Fibroblast of gingiva (primary cell): ENCODE results near the gene ADAMTSL3.
"Not testable (repeated sequence)": the region's sequence is repeated elsewhere in the genome, so short reads cannot be mapped to it uniquely, and the experiment has no call there.

Source experiments
- DNase-seq: peaks from one replicate; pipeline ENCODE4 v3.0.0-alpha.2; 2011; ENCODE audit warnings: low read depth

Gene ADAMTSL3

DNA sequence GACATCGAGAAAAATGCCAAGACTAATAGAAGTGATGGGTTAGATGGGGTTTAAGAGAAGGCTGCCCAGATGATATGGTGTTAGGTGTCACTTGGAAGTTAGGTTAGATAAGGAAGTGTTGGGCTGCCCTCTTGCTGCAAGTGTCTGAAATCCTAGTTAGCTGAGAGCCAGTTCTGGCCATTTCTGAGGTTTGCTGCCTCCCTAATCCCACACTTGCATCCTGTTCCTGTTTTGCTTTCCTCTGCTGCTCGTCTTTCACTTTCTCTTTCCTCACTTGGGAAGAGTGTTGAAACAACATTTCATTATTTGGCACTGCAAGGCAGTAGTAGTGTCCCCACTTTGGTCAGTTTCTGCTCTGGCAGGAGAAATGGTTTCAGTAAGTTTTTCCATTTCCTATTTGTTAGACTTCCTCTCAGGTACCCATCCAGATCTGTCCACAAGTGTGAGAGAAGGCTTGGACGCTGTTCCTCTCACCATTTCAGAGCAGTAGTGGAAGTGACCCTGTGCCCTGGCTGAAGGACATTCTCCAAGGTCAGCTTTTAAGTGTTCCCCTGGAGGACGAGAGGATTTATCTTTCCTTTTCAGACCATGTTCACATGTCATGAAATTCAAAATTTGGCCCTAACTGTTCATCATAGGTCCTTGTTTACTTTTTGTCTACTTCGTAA is 93.3 kb downstream of the ADAMTSL3 start:
- DNase-seq: no peak

DNA sequence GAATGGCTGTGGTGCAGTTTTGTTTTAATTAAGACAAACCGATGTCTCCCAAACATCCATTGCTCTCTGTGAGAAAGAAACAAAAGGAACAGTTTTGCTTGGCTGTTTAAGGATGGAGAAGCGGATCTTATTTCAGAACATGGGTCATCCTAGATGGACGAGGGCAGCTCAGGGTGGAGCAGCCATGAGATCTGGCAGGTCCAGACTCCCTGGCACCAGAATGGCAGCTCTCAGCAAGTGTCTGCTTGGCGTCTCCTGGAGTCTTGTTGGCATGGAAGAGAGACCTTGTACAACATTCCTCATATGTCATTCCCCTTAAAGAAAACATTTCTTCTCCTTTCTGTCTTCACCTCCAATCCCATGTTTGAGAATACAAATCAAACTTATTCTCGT is 93.8 kb downstream of the ADAMTSL3 start:
- DNase-seq: no peak

DNA sequence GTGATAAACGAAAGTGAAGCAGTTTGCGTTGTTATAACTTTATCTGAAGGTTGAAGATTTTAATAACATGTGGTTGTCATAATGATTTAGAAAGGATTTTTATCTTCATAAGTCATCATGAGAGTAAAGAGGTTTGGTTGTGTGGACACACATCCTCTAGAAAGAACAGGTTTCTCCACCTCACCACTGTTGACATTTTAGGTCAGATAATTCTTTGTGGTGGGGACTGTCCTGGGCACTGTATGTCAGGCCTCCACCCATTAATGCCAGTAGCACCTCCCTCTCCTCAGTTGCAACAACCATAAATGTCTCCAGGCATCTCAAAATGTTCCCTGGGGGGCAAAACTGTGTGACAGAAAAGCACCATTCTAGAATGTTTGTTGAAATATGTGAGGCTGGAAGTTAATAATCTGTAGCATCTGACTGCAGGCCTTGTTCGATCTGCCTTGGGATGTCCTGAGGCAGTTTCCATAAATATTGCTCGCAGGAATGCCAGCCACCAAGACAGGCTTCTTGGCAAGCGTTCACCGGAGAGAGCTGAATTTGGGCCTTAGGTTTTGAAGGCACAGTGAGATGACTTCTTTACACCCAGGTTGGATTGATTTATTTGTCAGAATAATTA is 100.1 kb downstream of the ADAMTSL3 start:
- no peak for DNase-seq

DNA sequence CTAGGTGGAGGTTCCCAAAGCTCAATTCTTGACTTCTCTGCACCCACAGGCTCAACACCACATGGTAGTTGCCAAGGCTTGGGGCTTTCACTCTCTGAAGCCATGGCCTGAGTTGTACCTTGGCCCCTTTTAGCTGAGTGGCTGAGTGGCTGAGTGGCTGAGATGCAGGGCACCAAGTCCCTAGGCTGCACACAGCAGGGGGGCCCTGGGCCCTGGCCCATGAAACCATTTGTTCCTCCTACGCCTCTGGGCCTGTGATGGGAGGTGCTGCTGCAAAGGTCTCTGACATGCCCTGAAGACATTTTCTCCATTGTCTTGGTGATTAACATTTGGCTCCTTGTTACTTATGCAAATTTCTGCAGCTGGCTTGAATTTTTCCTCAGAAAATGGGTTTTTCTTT is 103.4 kb downstream of the ADAMTSL3 start:
- not testable (repeated sequence) for DNase-seq

DNA sequence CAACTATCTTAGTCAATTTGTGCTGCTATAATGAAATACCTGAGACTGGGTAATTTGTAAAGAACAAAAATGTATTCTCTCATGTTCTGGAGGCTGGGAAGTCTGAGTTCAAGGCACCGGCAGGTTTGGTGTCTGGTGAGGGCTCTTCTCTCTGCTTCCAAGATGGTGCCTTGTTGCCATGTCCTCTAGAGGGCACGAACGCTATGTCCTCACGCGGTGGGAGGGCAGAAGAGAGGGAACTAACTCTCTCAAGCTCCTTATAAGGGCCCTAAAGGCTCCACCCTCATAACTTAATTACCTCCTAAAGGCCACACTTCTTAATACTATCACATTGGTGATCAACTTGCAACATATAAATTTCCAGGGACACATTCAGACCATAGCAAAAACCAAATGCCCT is 108.4 kb downstream of the ADAMTSL3 start:
- no peak for DNase-seq

DNA sequence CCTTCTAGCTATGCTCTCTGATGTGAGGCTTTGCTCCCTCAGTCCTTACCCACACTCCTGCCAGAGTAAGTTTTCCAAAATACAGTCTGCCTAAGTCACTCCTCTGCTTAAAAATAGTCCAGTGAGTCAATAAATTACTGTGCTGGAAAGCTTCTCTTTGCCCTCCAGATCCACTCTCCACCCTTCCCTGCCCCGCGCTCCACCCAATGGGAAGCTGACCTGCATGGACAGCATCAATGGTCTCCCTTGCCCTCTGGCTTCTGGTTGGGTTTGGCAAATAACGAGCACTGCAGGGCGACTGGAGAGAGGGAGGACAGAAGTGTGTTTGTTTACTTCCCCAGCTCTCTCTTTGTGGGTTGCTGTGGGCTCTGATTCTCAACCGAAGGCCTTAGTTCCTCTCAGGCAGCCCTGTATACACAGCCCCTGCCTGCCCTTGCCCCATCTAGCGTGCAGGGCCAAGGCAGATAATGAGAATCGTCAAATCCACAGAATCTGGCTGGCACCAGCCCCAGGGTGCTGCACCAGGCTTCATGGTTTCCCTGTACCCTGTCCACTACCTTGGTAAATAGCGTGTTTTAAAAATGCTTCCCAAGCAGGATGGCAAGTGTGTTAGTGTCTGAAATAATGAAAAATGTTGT is 110.4 kb downstream of the ADAMTSL3 start:
- DNase-seq: no peak

DNA sequence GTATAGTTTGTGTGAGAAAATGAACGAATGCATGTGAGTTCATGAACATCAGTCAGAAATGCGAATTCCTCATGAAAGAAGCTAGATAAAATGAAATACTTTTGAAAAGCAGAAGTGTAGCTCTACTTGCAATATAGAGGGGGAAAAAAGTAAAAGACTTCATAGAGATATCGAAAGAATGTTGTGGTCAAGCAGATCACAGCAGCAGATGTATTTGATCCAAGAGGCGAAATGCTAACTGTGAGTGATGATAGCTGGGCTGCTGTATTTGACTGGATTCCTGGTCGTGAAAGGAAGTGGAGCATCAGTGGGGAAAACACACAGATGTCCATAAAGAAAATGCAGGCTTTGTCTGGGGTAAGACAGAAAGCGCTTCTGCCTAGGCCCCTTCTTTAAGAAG is 112.4 kb downstream of the ADAMTSL3 start:
- DNase-seq: no peak

DNA sequence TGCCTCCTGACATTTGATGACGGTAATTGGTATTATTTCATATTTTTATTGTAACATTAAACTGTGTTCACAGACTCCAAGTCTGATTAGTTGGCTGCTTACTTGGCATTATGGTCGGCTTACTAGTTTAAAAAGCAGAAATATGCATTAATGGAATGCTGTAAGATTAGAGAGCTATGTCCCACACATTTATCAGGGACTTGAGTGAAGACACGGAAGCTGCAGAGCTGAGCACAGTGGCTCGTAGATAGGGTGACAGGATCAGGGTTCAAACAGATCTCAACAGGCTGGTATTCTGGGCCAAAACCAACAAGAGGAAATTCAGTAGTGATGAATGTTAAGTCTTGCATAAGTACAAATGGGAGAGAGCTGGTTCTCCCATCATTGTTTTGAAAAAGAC is 113.8 kb downstream of the ADAMTSL3 start:
- no peak for DNase-seq

DNA sequence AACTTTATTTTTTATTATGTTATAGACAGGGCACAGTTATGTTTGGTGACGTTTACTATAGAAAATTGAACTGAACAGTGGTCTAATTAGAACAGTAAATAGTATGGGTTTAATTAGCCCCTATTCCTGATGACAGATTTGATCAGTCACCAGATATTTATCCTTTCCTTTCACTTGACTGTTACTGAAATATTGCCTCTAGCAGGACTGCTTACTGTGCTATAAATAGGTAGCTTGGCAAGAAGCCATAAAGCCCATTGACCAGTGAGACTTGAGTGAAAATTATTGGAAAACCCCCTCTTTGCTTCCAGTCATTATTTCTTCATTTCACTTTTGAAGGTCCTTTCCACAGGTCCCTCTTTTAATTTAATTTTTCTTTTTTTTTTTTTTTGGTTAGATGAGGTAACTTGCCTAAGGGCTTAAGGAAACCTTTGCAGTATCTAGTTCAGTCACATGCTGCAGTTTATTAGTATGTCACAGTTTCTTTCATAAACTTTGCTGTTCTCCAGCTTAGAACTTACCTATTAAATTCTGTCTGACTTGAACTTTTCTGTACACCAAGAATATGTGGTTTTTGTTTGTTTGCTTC is 115.6 kb downstream of the ADAMTSL3 start:
- DNase-seq: no peak

DNA sequence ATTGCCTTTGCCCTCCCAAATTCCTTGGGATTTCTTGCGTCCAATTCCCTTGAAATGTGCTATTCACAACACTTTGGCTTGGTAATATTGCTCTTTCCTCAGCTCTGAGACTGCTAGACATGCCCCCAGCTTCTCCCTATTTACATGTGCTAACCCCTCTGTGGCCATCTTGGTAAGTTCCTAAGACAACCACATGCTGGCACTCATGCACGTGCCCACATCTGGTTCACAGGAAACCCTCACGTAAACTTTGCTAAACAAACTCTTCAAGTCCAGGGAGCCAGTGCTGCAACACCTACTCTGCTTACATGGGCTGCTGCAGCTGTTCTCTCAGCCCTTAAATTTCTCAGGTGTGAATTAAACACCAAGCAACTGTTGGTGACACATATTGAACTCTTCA is 121.8 kb downstream of the ADAMTSL3 start:
- DNase-seq: no peak

DNA sequence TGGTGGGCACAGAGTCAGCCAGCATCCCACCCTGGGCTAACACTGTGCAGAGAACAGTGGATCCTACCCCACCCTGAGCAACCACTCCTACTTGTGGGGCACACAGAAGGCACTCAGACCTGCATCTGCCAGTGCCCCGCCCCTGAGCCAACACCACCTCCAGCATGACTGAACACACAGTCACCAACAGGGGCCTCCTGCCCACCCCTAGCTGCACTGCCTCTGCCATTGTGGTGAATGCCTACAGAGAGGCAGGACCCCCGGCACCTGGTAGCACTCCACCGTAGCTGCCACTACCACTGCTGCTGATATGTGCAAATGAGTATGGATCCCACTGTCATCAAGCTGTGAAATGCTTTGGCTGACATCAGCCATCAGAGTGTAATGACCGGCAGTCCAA is 123.1 kb downstream of the ADAMTSL3 start:
- no peak for DNase-seq

DNA sequence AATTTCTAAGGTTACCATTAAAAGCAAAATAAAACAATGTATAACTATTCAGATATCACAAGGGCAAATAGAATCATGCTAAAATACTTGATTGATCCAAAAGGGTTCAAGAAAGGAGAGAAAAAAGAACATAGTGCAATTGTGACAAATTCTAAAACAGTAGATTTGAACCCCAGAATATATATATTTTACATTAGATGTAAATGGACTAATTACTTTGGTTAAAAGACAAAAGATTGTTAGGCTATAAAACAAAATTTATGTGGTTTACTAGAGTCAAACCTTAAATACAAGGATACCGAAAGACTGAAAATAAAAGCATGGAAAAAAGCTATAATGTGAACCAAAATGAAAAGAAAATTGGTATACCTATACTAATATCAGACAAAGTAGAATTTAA is 129.3 kb downstream of the ADAMTSL3 start:
- no peak for DNase-seq

DNA sequence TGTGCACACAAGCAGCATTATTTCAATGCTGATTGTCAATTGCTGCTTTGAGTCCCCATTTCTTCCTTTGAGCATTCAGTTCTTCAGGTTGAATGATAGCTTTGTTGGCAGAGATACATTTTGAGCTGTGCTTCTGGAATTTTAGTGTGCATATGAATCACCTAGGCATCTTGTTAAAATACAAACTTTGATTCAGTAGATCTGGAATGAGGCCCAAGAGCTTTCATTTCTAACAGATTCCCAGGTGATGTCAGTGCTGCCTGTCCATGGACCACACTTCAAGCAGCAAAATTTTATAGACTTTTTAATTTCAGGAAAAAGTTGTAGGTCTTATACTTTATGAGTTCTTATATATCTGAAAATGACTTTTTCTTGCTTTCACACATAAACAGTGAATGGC is 131.1 kb downstream of the ADAMTSL3 start:
- DNase-seq: no peak

DNA sequence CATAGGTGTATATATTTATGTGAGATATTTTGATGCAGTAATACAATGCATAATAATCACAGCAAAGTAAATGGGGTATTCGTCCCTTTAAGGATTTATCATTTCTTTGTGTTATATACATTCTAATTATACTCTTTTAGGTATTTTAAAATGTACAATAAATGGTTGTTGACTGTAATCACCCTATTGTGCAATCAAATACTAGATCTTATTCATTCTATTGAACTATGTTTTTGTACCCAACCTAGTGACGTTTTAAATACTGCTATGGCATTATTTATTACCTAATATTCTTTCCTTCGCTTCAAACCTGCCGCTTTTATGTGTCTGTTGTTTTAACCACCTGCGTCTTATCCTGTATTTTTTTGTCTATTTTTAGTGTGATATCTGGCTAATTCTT is 132.4 kb downstream of the ADAMTSL3 start:
- no peak for DNase-seq

DNA sequence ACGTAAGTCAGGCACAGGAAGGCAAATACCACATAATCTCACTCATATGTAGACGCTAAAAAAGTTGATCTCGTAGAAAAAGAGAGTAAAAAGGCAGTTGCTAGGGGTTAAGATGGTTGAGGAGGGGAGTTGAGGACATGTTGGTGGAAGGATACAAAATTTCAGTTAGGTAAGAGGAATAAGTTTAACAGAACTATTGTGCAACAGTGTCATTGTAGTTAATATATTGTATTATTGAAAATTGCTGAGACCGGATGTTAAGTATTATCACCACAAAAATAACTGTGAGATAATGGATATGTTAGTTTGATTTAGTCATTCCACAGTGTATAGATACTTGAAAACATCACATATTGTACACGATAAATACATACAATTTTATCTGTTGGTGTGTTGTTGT is 139.1 kb downstream of the ADAMTSL3 start:
- DNase-seq: no peak

DNA sequence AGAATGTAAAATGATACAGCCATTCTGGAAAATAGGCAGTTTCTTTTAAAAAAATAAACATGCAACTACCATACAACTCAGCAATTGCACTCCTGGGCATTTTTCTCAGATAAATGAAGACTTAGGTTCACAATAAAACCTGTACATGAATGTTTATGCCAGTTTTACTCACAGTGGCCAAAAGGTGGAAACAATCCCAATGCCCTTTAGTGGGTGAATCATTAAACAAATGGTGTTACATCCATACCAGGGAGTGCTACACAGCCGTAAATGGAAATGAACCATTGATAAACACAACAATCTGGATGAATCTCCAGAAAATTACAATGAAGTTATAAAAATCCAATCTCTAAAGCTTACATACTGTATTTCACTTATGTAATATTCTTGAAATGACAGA is 140.3 kb downstream of the ADAMTSL3 start:
- DNase-seq: no peak

DNA sequence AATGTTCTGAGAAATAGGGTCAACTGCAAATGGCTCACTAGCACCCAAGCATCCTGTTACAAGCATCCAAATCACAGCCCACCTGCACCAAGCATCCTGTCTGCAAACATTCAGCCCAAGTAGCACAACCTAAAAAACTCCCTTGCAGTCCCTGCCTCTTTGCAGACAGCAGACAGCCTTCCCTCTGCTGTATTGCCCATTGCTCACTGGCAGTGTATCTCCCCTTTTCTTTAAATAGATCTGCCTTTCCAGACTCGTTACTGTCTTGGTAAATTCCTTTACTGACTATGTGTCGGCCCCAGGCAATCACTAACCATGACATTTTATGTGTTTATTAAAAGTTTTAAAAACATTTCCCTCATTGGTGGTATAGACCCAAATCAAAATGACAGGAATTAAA is 155.4 kb downstream of the ADAMTSL3 start:
- DNase-seq: no peak

DNA sequence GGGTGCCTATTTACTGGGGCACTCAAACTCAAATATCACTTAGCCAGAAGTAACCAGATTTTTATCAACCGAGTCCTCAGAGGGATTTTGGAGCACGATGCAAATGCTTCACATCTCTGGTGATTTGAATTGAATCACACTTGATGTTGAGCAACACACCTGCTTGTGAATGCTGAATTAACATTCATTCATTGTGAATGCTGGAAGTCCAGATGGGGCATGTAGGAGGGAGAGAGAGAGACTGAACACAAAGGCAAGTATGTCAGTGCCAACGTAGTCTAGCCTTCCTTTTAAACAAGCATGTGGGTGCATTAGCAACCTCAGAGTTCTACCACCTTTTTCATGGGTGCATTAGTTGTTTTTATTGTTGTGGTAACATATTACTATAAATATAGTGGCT is 156.2 kb downstream of the ADAMTSL3 start:
- no peak for DNase-seq

DNA sequence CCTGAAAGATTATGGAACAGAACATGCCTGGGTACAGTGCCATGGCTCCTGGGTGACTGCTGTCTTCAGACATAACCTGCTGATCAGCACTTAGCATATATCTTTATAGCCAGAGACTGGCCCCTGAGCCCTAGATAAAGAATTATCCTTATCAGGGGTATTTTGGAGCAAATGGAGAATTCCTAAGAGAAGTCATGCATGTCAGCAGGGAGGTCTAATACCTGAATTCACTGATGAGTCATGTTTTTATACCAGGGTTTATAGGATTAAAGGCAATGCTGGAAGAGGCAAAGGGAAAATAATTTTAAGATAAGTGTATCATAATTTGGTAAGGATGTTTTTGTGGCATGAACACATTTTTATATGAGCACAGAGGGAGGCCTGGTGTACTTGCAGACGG is 159.8 kb downstream of the ADAMTSL3 start:
- no peak for DNase-seq

DNA sequence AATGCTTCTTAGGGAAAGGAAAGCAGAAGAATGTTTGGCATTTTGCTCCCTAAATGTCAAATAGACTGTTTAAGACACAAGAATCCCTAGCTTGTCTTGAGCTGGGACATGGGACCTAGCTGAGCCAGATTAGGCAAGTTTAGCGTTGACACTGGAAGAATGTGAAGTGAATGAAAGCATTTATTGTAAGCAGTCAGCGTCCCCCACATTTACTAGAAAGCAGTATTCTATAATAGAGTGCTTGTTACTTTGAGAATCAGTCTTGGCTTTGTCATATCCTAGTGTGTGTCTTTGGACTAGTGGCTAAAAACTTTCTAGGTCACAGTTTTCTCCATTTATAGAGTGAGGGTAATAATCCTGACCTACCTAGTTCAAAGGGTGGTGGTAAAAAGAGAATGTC is 161.6 kb downstream of the ADAMTSL3 start:
- DNase-seq: no peak

DNA sequence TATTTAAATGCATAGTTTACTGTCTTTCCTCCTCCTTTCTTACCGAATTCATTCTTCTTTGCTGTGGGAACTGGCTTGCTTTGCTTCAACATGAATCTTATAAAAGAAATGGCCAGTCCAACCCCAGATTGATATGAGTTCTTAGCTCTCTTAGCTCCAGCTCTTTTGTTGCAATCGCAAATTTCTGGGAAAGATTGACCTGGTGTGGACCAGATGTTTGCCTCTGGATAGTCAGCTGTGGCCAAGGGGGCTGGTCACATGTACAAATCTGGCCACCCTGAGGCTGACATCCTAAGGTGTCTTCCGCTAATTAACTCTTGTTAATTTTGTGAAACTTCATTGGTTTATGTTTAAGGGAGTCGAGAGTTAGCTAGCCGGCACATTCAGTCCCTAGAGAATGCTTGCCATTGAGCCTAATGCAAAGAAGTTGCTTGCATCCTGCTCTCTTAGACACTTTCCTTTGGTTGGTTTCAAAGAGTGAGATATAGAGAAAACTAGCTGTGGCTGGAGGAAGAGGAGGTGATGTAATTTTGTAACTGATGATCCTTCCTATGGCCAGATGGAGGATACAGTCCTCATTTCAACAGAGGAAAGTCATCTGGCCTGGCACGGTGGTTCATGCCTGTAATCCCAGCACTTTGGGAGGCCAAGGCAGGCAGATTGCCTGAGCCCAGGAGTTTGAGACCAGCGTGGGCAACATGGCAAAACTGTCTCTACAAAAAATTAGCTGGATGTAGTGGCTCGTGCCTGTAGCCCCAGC is 162.4 kb downstream of the ADAMTSL3 start:
- no peak for DNase-seq

DNA sequence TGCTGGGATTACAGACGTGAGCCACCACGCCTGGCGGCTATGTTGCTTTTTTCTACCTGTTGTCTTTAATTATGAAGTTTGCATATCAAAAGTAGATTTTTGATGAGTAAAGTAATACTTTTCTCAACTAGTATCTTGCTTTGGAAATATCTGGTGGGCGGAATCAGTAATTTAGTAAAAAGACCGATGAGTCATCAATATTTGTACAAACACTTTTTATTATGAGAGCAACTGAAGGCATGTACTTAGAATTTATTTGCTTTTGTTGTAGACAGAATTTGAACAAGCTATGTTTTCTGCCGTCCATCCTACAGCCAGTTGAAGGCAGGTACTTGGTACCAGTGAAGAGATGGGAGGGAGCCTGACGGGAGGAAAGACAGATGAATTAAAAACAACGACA is 164.7 kb downstream of the ADAMTSL3 start:
- DNase-seq: no peak

DNA sequence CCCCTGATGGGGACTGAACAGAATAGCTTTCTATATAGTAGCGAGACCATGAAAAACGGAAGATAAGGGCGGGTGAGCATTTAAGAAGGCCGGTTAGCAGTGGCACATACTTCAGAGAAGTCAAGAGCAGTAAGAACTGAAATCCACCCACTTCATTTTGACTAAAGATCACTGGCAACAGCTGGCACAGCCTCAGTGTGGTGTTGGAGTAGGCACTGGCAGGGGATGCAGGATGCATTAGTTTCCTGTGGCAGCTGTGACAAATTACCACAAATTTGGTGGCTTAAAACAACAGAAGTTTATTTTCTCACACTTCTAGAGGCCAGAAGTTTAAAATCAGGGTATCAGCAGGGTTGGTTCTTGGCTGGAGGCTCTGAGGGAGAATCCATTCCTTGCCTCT is 176.5 kb downstream of the ADAMTSL3 start:
- no peak for DNase-seq
